NOMO-1 (cell line): ENCODE measurements around the gene RPH3AL.

Experiments used
- DNase-seq, 2 experiments: peaks; one replicate each; lab custom pipeline; 2025; ENCODE audit not compliant: unreplicated experiment in 2 of 2; lab: John Stamatoyannopoulos, UW

RPH3AL gene

DNA sequence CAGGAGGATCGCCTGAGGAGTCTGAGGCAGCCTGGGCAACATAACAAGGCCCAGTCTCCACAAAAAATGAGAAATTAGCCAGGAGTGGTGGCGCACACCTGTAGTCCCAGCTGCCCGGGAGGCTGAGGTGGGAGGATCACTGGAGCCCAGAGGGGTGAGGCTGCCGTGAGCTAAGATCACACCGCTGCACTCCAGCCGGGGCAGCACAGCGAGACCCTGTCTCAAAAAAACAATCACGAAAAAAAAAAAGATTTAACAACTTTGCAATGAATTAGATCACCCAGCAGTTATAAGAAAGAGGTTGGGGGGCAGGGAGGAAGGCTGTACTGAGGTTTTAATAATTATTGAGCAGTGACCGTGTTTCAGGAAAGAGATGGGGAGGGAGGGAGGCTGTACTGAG lies 49.4 kb downstream of the RPH3AL start:
- DNase-seq: no peak

DNA sequence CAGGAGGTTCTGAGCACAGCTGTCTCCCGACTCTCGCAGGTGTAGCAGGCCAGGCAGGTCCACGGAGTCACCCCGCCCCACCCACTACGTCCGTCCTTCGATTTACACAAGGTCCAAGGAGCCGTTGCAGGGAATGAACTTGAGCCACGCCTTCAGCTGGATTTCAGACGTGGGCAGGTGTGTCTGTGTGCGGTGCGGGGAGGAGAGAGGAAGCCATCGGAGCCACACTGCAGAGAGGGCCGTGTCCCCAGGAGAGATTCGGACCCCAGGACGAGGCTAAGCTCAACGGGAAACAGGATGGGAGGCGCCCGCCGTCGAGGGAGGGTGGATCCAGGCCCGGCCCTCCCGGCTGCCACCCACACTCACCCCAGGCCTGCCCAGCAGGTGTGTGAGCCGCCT lies 50.3 kb downstream of the RPH3AL start:
- DNase-seq: no peak

DNA sequence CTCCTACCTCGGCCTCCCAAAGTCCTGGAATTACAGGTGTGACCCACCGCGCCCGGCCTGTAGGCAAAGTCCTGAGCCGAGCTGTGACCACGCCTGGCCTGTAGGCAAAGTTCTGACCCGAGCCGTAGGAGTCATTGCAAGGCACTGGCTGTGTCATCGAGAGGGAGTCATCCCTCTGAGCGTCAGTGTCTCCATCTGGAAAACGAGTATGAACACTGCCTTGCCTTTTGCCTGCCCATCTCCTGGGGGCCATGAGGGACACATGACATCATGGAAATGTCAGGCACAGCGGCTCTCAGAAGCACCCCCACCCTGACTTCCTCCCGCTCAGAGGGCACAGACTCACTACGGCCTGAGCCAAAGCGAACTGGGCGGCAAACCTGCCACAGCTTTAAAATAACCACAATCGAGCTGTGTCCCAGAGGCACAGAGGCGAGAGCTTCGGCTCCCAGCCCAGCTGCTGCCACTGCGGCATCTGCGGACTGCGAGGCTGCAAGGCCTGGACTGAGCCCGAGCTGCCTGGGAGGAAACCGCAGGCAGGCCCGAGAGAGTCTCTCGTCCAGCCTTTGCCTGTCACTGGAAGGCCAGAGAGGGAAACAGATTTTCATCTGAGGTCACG lies 50.8 kb downstream of the RPH3AL start:
- no peak for DNase-seq

DNA sequence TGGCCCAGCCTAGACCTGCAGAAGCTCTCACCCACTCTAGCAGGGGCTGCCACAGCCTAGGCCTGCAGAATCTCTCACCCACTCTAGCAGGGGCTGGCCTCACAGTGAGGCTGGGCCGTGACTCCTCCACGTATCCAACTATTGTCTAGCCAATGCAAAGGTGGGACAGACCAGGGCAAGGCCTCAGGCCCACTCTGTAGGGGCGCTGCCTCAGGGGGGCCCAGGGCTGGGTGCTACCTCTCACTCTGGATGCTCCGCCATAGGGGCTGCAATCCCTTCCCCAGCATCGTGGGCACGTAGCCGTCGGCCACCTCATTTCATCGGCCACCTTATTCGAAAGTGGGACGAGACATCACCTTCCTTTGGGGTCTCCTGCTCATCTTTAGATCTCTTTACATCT lies 51.7 kb downstream of the RPH3AL start:
- no peak for DNase-seq

DNA sequence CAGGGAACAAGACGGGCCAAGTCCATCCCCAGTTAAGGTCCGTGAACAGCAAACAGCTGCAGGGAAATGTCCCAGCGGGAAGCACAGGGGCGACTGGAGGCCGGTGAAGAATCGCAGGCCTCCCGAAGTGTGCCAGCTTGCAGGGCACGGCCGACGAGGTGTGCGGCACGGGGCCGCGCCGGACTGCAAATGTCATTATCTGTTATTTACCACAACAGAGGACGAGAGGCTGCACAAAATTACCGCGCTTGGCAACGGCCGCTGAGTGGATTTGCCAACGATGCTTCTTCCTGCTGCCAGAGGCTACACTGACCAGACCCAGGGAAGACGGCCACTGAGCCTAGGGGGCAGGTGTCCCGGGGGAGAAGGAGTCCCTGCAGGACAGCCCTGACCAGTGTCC lies 53.1 kb downstream of the RPH3AL start:
- DNase-seq: no peak

DNA sequence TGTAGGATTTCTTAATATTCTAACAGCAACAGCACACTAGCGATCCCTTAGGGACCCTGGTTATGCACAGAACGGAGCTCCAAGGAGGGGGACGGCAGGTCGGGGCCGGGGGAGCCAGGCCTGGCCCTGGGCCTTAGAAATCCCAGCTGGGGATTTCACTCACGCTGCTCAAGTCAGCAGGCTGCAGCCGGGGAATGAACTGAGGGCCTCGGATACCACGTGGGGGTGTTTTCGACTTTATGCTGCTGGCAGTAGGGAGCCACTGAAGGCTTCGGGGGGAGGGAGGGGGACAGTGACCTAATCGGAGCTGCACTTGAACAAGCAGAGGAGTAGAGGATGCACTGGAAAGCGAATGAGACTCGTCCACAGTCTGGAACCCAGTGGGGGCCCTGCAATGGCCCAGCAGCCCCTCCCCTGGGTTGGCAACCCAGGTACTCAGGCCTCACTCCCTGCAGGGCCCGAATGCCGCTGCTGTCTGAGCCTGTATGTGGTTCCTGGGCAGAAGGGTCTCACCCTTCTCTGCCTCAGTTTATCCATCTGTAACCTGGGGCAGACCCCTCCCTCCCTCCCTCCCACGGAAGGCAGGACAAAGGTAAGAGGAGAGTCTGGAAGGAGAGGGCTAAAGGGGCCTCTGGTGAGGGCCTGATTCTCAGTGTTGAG lies 53.7 kb downstream of the RPH3AL start:
- no peak for DNase-seq

DNA sequence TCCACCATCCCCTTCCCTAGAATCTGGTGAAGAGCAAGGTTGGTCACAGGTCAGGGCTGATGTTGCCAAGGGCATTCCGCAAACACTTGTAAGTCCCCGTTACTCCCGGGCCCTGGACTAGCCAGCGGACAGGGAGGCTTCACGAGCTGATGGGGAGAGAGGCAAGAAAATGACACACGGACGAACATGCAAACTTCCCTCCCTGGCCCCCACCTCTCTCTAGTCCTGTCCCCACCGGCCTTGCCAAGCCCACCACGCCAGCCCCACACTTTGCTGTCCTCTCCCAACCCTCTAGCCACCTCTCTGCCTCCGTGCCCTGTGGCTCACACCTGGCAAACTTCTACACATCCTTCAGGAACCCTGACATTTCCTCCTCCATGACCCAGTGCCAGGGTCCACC lies 54.8 kb downstream of the RPH3AL start:
- no peak for DNase-seq

DNA sequence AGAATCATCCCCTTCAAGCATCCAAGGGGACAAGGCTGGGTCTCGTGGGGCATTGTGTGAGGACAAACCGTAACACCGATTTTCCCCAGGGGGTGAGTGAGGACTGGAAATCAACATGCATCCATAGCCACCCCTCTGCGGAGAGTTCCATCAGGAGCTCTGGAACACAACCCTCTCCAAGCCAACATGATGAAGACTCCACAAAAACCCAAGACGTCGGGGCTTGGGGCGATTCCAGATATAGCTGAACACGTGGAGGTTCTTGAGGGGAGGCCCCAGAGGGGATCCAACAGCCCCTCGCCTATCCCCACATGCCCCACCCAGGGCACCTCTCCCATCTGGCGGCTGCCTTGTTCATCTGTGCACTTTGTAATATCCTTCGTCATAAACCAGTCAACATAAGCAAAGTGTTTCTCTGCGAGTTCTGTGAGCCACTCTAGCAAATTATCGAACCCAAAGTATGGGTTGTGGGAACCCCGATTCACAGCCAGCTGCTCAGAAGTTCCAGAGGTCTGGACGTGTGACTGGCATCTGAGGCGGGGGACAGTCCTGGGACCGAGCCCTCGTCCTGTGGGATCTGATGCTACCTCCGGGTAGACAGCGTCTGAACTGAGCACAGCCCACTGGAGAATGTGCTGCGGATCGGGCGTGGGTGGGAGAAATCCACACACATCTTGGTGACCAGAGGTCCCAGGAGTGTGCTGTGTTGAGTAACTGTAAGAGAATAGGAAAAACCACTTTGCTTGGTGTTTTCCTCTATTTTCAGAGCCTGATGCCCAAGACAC lies 55.5 kb downstream of the RPH3AL start:
- no peak for DNase-seq

DNA sequence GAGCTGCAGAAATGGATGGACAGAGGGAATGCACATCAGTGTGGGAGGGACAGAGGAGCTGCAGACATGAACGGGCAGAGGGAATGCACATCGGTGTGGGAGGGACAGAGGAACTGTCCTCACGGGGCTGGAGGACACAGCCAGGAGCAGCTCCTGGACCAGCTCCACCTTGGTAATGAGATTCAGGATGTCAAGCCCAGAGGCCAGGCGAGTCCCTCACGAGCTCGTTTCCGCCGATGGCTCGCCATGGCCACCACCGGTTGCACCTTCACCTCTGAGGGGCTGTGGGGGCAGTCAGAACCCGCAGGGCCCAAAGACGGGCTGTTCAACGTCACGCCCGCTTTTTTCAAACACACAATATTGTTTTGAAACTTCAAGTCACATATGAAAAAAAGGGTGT lies 56.2 kb downstream of the RPH3AL start:
- no peak for DNase-seq

DNA sequence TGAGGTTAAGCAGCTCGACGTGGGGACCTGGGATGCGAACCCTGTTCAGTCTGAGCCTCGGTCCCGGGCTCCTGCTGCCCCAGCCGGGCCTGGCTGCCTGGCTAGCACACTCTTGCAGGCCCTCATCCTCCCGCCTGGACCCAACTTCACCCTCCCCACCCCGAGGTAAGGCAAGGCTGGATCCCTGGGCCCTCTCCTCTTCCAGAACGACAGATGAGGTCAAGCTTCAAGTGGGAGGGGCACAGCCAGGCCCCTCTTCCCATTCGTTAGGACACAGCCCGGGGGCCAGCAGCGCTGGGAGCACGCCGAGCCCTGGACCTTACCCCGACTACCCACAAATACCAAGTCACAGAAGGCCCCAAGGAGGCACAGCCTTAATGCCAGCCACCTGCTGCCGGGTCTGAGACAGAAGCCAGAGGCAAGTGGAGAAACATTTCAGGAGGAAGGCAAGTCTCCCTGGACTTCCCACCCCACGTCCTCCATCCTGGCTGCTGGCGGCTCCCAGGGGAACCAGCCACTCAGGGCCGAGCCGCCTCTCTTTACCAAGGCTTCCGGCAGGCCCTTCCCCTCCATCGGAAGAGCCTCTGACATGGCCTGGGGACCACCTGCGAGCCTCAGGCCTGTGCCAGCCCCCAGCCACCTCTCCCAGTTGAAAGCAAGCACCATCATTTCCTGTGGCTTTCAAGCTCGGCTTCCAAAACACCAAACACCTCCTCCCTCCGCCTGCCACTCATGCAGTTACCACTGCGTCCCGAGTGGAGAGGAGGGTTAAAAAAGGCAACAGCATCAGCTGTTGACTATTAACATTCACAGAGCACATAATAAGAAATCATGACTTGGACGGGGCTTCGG lies 59.9 kb downstream of the RPH3AL start:
- no peak for DNase-seq

DNA sequence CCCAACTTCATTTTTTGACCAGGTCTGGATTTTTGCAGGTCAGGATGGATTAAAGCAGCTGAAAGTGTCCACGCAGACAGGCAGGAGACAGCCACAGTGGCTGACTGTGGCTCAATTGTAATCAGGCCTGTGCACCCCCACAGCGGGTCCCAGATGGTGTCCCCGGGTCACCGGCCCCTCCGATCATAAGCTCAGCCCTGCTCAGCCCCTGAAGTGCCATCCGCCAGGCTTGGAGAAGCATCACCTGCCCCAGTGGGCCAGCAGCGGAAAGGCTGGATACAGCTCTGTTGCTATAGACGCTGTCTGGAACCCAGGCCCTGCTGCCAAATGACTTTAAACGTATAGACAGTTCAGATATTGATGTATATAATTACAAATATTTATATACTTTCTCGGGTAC lies 60.6 kb downstream of the RPH3AL start:
- DNase-seq: no peak

DNA sequence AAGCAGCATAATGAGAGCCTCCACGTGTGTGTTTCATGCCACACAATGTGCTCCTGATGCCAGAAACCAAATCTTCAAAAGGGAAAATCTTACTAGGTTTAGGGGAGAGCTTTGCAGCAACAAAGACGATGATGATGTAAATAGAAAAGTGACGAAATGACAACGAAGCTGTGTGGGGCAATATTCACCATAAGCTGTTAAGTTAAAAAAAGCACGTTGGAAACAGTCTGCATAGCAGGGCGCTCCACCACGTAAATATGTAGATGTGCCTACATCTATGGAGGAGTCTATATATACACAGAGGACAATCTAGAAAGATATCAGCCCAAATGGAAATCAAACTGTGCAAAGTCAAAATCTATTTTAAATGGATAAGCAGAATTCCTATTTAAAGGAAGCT lies 61.0 kb downstream of the RPH3AL start:
- peak; percentile 53 to 55 for DNase-seq

DNA sequence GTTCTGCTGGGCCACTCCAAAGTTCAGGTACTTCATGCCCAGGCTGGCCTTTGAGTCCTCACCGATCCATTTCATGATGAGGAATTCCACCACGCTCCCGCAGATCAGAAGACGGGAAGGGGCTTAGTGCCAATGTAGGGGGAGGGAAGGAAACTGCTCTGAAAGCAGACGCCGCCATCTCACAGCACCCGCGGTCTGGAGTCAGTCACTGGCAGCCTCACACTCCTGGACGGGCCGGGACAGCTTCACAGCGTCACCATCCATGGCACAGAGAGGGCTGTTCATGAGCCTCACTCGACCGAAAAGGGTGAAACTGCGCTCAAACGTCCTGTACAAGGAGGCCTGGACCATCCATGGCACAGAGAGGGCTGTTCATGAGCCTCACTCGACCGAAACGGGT lies 62.0 kb downstream of the RPH3AL start:
- DNase-seq: no peak

DNA sequence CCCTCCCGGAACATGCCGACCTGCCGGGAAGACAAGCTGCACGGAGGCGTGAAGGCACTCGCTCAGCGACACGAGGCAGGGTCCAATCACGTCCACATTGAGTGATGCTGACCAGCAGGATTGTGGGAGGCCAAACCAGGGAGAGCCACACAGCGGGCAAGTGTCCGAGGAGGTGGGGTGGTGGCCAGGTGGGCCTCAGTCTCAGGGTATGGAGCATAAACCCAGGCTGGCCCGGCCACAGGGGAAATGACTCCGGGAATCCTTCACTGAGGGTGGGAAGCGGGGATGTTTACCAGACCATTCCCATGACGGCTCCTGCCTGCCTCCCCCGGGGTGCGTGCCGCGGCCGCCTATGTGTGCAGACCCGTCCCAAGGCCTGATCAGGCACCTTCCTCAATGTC lies 62.5 kb downstream of the RPH3AL start:
- no peak for DNase-seq

DNA sequence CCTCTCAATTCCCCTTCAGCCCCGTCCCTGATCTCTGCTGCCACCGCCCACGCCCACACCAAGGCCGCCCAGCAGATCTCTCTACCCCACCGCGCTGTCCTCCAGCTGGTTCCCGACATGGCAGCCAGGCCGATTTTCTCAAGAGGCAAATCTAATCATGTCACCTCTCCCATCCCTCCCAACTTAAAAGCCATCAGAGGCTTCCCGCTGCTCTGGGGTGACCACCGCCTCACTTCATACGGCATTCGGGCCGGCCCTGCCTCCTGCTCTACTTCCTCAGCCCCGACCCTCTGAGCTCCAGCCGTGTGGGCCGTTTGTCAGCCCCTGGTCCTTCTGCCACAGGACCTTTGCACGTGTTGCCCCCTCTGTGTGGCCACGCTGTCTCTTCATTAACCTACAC lies 63.2 kb downstream of the RPH3AL start:
- DNase-seq: no peak

DNA sequence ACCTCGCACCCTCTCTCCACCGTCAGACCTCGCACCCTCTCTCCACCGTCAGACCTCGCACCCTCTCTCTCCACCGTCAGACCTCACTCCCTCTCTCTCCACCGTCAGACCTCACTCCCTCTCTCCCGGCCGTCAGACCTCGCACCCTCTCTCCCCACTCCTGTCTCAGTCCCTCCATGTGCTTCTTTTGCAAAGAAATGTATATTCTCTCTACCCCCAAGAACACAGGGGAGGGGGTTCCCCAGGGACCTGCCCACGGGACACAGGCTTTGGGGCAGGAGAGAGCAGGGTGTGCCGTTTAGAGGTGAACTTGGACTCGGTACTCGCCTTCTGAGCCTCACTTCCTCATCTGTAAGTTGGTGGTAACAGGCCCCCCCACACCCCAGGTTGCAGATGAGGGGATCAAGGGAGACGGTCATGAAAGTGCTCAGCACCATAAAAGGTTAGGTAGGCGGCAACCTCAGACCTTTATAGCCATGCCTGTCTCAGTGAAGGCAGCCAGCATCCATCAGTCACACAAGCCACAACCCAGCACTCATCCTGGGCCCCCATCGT lies 63.7 kb downstream of the RPH3AL start:
- DNase-seq: peak in 1 of 2 experiments; percentile 1

DNA sequence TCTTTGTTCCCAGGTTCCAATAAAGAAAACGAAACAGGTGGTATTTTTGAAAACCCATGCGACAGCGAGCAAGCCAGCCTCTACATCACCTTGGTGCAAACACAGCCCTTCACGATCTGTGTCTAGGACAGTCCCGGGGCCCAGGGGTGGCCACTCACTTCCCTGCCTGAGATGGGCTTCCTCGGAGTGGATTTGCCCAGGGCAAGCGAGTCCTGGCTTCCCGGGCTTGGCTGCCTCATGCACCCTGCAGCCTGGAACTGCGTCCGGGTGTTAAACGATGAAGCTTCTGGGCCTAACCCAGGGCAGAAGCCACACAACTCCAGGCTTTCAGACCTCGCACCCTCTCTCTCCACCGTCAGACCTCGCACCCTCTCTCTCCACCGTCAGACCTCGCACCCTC lies 66.0 kb downstream of the RPH3AL start:
- DNase-seq: no peak

DNA sequence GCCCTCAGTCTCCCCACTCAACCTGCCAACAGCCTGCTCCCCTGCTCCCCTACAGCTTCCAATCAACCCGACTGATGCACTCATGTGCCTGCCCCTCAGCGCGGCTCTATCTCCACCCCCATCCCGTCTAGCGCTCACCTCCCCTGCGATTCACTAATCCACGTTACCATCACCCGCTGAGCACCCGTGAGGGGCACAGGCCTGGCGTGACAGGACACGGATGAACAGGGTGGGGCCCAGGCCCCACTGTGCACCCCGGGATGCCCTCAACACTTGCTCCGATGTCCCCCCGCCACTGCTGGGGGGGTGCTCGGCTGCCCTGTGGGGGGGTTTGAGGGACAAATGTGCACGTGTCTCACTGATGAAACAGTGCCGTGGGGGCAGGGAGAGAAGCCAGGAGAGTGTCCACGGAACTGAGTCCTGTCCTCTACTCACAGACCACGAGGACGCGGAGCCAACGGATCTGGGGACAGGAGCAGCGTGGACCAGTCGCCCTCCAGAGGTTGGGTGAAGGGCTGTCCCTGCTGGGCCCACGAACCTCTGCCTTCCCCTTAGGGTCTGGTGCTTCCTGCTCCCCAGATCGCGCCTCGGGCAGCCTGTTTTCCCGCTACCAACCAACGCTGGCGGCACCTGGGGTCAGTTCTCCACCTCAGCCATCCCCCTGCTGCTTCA lies 66.7 kb downstream of the RPH3AL start:
- DNase-seq: no peak

DNA sequence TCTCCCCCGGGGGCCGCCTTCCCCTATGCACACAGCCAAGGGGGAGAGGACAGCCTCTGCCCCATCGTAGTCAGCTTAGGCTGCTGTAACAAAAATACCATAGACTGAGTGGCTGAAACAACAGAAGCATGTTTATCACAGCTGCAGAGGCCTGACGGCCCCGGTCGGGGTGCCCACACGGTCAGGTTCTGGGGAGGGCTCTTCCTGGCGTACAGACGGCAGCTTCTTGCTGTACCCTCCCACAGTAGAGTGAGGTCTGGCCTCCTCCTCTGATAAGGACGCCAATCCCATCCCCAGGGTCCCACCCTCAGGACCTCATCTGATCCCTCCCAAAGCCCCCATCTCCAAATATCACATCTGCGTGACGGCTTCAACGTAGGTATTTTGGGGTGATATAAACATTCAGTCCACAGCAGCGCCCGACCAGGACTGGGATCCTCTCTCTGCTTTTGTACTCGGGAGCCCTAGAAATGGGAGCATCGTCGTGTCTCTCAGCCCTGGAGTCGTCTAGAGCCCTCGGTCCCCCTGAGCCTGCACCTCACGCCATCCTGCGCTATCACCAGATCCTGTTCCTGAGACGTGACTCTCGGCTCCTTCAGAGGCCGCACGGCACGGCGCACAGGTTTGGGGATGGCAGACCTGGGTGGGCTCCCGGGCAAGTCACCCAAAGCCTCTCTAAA lies 67.8 kb downstream of the RPH3AL start:
- DNase-seq: no peak
